ENCODE results near the gene HSDL1. TPM values are rescaled to one million over a fixed set of nuclear protein-coding genes. Genes with fewer than 3 reads are reported as not detected.

The HSDL1 gene
- total RNA-seq, 1 experiment from 2014 or later = 55.2 TPM

DNA sequence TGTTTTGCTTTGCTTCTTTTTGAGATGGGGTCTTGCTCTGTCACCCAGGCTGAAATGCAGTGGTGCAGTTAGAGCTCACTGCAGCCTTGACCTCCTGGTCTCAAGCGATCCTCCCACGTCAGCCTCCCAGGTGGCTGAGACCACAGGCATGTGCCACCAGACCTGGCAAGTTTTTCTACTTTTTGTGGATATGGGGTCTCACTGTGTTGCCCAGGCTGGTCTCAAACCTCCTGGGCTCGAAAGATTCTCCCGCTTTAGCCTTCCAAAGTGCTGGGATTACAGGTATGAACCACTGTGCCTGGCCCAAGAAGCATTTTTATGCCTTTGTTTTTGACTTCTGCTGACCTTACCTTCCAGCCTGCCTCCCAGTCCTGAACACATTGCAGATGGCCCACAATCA, 10.2 kb upstream of the HSDL1 start:
- H3K4me3 ChIP-seq (ENCODE audit: low read length) = no peak overlapping the region
- no peaks in the 10 kb centered on the region for H3K27me3 ChIP-seq (ENCODE audit: low read length)
- no peaks in the 10 kb centered on the region for H3K9me3 ChIP-seq (ENCODE audit: low read length)
- no peaks in the 10 kb centered on the region for H3K36me3 ChIP-seq (ENCODE audit: insufficient read depth, low read length)
- no peaks in the 10 kb centered on the region for H3K4me1 ChIP-seq (ENCODE audit: low read length)
- no peak for DNase-seq
- no peaks in the 10 kb centered on the region for H4K20me1 ChIP-seq (ENCODE audit: insufficient read depth, low read depth, low read length)
- no peak overlapping the region for H3K4me2 ChIP-seq (ENCODE audit: low read depth, low read length, poor library complexity, severe bottlenecking)
- H2AFZ ChIP-seq (ENCODE audit: low read length) = no peak overlapping the region
- no peak overlapping the region for H3K27ac ChIP-seq (ENCODE audit: low read length)
- H3K9ac ChIP-seq (ENCODE audit: low read length) = no peak overlapping the region
- H3K79me2 ChIP-seq (ENCODE audit: low read length) = no peaks in the 10 kb centered on the region
- no peaks in the 10 kb centered on the region for H3K9me2 ChIP-seq (replicated peaks; ENCODE audit: insufficient read depth, low read length)

DNA sequence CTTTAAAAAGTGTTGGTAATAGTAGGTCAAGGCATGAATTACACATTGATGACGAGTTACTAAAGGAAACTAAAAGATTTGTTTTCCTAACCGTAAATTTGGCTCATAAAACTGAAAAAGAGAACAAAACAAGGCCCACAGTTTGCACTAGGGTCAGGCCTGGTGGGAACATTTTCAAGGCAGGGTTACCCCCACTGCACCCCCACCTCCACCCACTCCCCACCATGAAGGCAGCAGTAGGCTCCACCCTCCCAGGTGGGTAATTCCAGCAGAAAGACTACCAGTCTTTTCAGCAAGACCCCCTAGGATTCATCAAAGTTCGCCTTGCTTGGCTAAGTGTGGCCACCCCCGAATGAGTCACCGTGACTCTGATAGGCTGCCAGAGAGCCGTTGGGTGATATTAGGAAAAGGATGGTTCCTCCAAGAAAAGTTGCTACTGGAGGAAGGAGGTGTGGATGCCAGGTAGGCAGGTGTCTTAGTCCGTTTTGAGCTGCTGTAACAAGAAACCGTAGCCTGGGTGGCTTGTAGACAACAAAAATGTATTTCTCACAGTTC, 8.8 kb upstream of the HSDL1 start:
- H3K9me3 ChIP-seq (ENCODE audit: low read length) = no peaks in the 10 kb centered on the region
- H3K9ac ChIP-seq (ENCODE audit: low read length) = no peak overlapping the region
- no peaks in the 10 kb centered on the region for H3K36me3 ChIP-seq (ENCODE audit: insufficient read depth, low read length)
- DNase-seq = no peak
- H3K27me3 ChIP-seq (ENCODE audit: low read length) = no peaks in the 10 kb centered on the region
- H3K4me3 ChIP-seq (ENCODE audit: low read length) = no peak overlapping the region
- H2AFZ ChIP-seq (ENCODE audit: low read length) = no peak overlapping the region
- H3K27ac ChIP-seq (ENCODE audit: low read length) = no peak overlapping the region
- H3K4me2 ChIP-seq (ENCODE audit: low read depth, low read length, poor library complexity, severe bottlenecking) = no peak overlapping the region
- no peaks in the 10 kb centered on the region for H3K4me1 ChIP-seq (ENCODE audit: low read length)
- no peaks in the 10 kb centered on the region for H3K79me2 ChIP-seq (ENCODE audit: low read length)
- H3K9me2 ChIP-seq (replicated peaks; ENCODE audit: insufficient read depth, low read length) = no peaks in the 10 kb centered on the region
- H4K20me1 ChIP-seq (ENCODE audit: insufficient read depth, low read depth, low read length) = no peaks in the 10 kb centered on the region

DNA sequence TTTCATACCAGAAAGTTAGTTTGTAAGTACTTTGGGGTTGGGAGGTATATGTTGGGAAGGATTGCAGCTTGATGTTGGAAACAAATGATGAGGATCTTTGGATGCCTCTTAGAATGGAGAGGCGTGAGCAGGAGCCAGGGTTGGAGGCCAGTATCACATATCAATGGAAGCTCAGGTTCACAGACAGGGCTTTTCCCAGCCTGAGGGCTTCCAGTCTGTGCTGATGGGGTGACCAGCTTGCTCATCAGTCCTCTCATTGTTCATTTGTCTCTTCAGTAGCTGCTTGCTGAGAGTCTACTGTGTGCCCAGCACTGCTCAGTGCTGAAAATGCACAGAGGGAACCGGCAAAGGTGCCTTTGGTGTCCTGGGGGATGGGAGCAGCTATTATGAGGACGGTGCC, 5.9 kb upstream of the HSDL1 start:
- Histone ChIP-seq H3K4me1 (ENCODE audit: low read length) (no peaks in the 10 kb centered on the region), H3K27me3 (ENCODE audit: low read length) (no peaks in the 10 kb centered on the region), H3K9me3 (ENCODE audit: low read length) (no peaks in the 10 kb centered on the region), H3K79me2 (ENCODE audit: low read length) (no peaks in the 10 kb centered on the region), H3K27ac (ENCODE audit: low read length) (no peak overlapping the region), H3K4me2 (ENCODE audit: low read depth, low read length, poor library complexity, severe bottlenecking) (no peak overlapping the region), H2AFZ (ENCODE audit: low read length) (no peak overlapping the region; the same call in 1 of the 2 replicates), H3K4me3 (ENCODE audit: low read length) (no peak overlapping the region), H3K9ac (ENCODE audit: low read length) (no peak overlapping the region), H4K20me1 (ENCODE audit: insufficient read depth, low read depth, low read length) (no peaks in the 10 kb centered on the region), H3K9me2 (replicated peaks; ENCODE audit: insufficient read depth, low read length) (no peaks in the 10 kb centered on the region), H3K36me3 (ENCODE audit: insufficient read depth, low read length) (no peaks in the 10 kb centered on the region)
- DNase-seq = no peak

DNA sequence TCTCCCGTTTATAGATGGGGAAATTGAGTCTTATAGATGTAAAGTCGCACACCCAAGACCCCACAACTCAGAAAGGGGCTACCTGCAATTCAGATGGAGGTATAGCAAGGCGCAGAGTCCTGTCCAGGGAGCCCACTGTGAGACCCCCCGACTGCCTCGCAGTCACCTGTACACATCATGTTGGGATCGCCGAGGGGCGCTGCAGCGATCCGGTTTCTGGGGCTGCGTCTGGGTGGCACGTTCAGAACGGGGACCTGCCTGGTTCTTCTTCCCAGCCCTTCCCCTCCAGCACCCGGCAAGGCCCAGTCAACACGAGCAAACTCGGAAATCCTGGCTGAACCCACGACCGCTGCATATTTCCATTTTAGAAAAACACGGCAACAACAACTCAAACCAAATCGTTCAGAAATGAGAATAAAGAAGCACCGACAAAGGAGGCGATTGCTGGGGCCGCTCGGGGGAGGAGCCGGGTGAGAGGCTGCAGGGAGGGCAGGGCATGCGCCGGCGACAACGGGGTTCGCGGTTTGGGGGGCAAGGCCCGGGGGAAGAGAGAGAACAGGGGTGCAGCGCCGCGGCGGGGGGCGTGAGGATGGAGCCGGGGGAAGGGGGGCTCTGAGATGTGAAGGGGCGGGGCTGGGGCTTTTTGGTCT, 643 bp downstream of the HSDL1 start:
- peak overlapping the region; percentile 79 for H3K27ac ChIP-seq (ENCODE audit: low read length)
- peak; percentile 79 for DNase-seq
- peak overlapping the region; percentile 94 for H3K9ac ChIP-seq (ENCODE audit: low read length)
- H3K4me2 ChIP-seq (ENCODE audit: low read depth, low read length, poor library complexity, severe bottlenecking) = peak overlapping the region; percentile 78
- H3K4me1 ChIP-seq (ENCODE audit: low read length) = peaks cover 45% of the 10 kb centered on the region
- H3K9me3 ChIP-seq (ENCODE audit: low read length) = no peaks in the 10 kb centered on the region
- H2AFZ ChIP-seq (ENCODE audit: low read length) = no peak overlapping the region
- no peaks in the 10 kb centered on the region for H3K36me3 ChIP-seq (ENCODE audit: insufficient read depth, low read length)
- H3K9me2 ChIP-seq (replicated peaks; ENCODE audit: insufficient read depth, low read length) = no peaks in the 10 kb centered on the region
- H4K20me1 ChIP-seq (ENCODE audit: insufficient read depth, low read depth, low read length) = peaks cover 4% of the 10 kb centered on the region; the same call in 1 of the 2 replicates
- peak overlapping the region; percentile 92 for H3K4me3 ChIP-seq (ENCODE audit: low read length)
- H3K27me3 ChIP-seq (ENCODE audit: low read length) = no peaks in the 10 kb centered on the region
- peaks cover 55% of the 10 kb centered on the region for H3K79me2 ChIP-seq (ENCODE audit: low read length)

DNA sequence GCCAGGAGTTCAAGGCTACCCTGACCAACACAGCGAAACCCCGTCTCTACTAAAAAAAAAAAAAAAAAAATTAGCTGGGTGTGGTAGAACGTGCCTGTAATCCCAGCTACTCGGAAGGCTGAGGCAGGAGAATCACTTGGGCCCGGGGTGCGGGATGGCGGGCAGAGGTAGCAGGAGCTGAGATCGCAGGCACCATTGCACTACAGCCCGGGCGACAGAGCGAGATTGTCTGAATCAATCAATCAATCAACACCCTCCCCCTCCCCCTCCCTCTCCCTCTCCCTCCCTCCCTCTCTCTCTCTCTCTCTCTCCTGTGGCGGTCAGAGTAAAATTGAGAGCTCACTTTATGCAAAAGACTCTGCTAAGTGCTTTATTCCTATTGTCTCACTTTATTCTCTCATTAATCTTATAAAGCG, 1.2 kb downstream of the HSDL1 start:
- H3K4me3 ChIP-seq (ENCODE audit: low read length) = peak overlapping the region; percentile 92
- no peaks in the 10 kb centered on the region for H3K27me3 ChIP-seq (ENCODE audit: low read length)
- peak overlapping the region; percentile 94 for H3K9ac ChIP-seq (ENCODE audit: low read length)
- peak overlapping the region; percentile 78 for H3K4me2 ChIP-seq (ENCODE audit: low read depth, low read length, poor library complexity, severe bottlenecking)
- peak; percentile 59 for DNase-seq
- H2AFZ ChIP-seq (ENCODE audit: low read length) = no peak overlapping the region
- H3K79me2 ChIP-seq (ENCODE audit: low read length) = peaks cover 61% of the 10 kb centered on the region
- H3K9me2 ChIP-seq (replicated peaks; ENCODE audit: insufficient read depth, low read length) = no peaks in the 10 kb centered on the region
- peaks cover 4% of the 10 kb centered on the region; the same call in 1 of the 2 replicates for H4K20me1 ChIP-seq (ENCODE audit: insufficient read depth, low read depth, low read length)
- no peaks in the 10 kb centered on the region for H3K36me3 ChIP-seq (ENCODE audit: insufficient read depth, low read length)
- H3K9me3 ChIP-seq (ENCODE audit: low read length) = no peaks in the 10 kb centered on the region
- peaks cover 51% of the 10 kb centered on the region for H3K4me1 ChIP-seq (ENCODE audit: low read length)
- H3K27ac ChIP-seq (ENCODE audit: low read length) = peak overlapping the region; percentile 79

DNA sequence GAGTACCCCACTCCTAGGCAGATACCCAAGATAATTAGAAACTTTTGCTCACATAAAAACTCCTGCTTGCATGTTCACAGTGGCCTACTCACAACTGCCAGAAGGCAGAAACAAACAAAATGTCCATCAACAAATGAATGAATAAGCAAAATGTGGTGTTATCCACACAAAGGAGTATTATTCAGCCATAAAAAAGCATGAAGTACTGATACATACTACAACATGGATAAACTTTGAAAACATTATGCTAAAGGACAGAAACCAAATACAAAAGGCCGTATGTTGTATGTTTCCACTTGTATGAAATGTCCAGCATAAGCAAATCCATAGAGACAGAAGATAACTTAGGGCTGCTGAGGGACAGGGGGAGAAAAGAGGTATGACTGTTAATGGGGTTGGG, 1.9 kb downstream of the HSDL1 start:
- H3K36me3 ChIP-seq (ENCODE audit: insufficient read depth, low read length) = 0 out of 2 replicates have a peak, but pooled peaks cover 2% of the 10 kb centered on the region
- H3K27me3 ChIP-seq (ENCODE audit: low read length) = no peaks in the 10 kb centered on the region
- no peak overlapping the region for H3K4me3 ChIP-seq (ENCODE audit: low read length)
- peaks cover 58% of the 10 kb centered on the region for H3K4me1 ChIP-seq (ENCODE audit: low read length)
- no peak overlapping the region for H3K27ac ChIP-seq (ENCODE audit: low read length)
- no peaks in the 10 kb centered on the region for H3K9me2 ChIP-seq (replicated peaks; ENCODE audit: insufficient read depth, low read length)
- H3K9me3 ChIP-seq (ENCODE audit: low read length) = no peaks in the 10 kb centered on the region
- H3K79me2 ChIP-seq (ENCODE audit: low read length) = peaks cover 68% of the 10 kb centered on the region
- H4K20me1 ChIP-seq (ENCODE audit: insufficient read depth, low read depth, low read length) = peaks cover 4% of the 10 kb centered on the region; the same call in 1 of the 2 replicates
- no peak for DNase-seq
- H3K4me2 ChIP-seq (ENCODE audit: low read depth, low read length, poor library complexity, severe bottlenecking) = peak overlapping the region; percentile 78
- H2AFZ ChIP-seq (ENCODE audit: low read length) = no peak overlapping the region
- H3K9ac ChIP-seq (ENCODE audit: low read length) = no peak overlapping the region

DNA sequence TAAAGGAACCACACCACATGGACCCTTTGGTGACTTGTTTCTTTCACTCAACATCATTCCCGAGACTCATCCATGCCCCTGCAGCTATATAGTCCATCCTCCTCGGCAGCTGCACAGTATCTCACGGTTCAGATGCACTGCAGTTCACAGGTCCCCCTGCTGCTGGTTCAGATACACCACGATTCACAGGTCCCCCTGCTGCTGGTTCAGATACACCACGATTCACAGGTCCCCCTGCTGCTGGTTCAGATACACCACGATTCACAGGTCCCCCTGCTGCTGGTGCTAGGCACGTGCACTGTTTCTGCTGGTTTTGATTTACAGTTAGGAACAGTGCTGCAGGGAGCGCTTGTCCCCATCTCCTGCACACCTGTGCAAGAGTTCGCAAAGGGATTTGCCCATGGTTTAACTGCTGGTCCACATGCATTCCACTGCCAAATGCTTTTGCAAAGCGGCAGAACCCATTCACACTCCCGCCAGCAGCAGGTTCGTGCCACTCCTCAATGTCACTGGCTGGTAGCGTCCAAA, 3.8 kb downstream of the HSDL1 start:
- Histone ChIP-seq H3K27me3 (ENCODE audit: low read length) (no peaks in the 10 kb centered on the region), H3K9me2 (replicated peaks; ENCODE audit: insufficient read depth, low read length) (no peaks in the 10 kb centered on the region), H3K4me1 (ENCODE audit: low read length) (peaks cover 63% of the 10 kb centered on the region), H2AFZ (ENCODE audit: low read length) (no peak overlapping the region), H3K4me3 (ENCODE audit: low read length) (peak overlapping the region; percentile 14; the same call in 1 of the 2 replicates), H3K9ac (ENCODE audit: low read length) (peak overlapping the region; percentile 3), H3K27ac (ENCODE audit: low read length) (peak overlapping the region; percentile 35), H4K20me1 (ENCODE audit: insufficient read depth, low read depth, low read length) (peaks cover 4% of the 10 kb centered on the region; the same call in 1 of the 2 replicates), H3K36me3 (ENCODE audit: insufficient read depth, low read length) (0 out of 2 replicates have a peak, but pooled peaks cover 3% of the 10 kb centered on the region), H3K79me2 (ENCODE audit: low read length) (peaks cover 87% of the 10 kb centered on the region), H3K9me3 (ENCODE audit: low read length) (no peaks in the 10 kb centered on the region), H3K4me2 (ENCODE audit: low read depth, low read length, poor library complexity, severe bottlenecking) (peak overlapping the region; percentile 56)
- DNase-seq = peak; percentile 83

DNA sequence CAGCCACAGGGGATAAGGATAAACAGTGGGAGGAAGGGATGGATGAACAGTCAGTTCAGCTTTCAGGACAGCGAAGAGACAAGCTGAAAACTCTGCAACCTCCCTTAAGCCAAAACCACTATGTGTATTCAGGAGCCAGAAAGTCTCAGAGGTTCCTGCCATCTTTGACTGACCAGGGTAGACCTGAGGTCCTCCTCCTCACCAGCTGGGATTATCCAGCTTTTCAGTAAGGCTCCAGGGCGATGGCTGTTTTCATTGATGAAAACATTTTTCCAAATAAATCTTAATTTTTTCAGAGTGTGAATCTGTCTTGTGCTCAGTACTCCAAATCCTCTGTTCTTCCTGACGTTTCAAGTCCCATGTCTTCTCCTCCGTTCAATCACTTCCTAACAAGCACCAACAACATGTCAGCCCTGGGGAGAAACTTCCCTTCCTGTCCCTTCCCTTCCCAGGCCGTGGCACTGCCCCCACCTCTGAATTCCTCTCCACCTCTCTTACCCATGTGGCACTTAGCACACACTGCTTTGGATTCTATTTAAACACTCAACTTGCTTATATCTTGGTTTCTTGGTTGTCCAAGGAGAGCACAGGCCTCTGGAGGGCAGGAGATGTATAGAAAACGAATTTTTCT, 5.2 kb downstream of the HSDL1 start:
- no peak overlapping the region for H3K4me2 ChIP-seq (ENCODE audit: low read depth, low read length, poor library complexity, severe bottlenecking)
- H4K20me1 ChIP-seq (ENCODE audit: insufficient read depth, low read depth, low read length) = peaks cover 4% of the 10 kb centered on the region; the same call in 1 of the 2 replicates
- H3K27me3 ChIP-seq (ENCODE audit: low read length) = no peaks in the 10 kb centered on the region
- no peak for DNase-seq
- peak overlapping the region; percentile 58; the same call in 1 of the 2 replicates for H3K27ac ChIP-seq (ENCODE audit: low read length)
- no peak overlapping the region; the same call in 1 of the 2 replicates for H3K9ac ChIP-seq (ENCODE audit: low read length)
- peaks cover 98% of the 10 kb centered on the region for H3K79me2 ChIP-seq (ENCODE audit: low read length)
- no peak overlapping the region for H3K4me3 ChIP-seq (ENCODE audit: low read length)
- peaks cover 59% of the 10 kb centered on the region for H3K4me1 ChIP-seq (ENCODE audit: low read length)
- H3K9me2 ChIP-seq (replicated peaks; ENCODE audit: insufficient read depth, low read length) = no peaks in the 10 kb centered on the region
- no peak overlapping the region for H2AFZ ChIP-seq (ENCODE audit: low read length)
- 0 out of 2 replicates have a peak, but pooled peaks cover 3% of the 10 kb centered on the region for H3K36me3 ChIP-seq (ENCODE audit: insufficient read depth, low read length)
- no peaks in the 10 kb centered on the region for H3K9me3 ChIP-seq (ENCODE audit: low read length)

All from Karpas-422 (cell line).